WI38 (cell line): ENCODE data around the gene KCNK4.

Source experiments
- H3K4me3 ChIP-seq: 2 replicates; pipeline ENCODE4 v1.5.1; 2011; ENCODE audit warnings: low read depth, mild to moderate bottlenecking, control low read depth, low read length
- TF ChIP-seq, protein P1 (sequence below): IDR thresholded peaks from 2 replicates; pipeline ENCODE4 v1.5.1; 2012; ENCODE audit warnings: low read depth, mild to moderate bottlenecking, control low read depth, low read length

KCNK4 gene

DNA sequence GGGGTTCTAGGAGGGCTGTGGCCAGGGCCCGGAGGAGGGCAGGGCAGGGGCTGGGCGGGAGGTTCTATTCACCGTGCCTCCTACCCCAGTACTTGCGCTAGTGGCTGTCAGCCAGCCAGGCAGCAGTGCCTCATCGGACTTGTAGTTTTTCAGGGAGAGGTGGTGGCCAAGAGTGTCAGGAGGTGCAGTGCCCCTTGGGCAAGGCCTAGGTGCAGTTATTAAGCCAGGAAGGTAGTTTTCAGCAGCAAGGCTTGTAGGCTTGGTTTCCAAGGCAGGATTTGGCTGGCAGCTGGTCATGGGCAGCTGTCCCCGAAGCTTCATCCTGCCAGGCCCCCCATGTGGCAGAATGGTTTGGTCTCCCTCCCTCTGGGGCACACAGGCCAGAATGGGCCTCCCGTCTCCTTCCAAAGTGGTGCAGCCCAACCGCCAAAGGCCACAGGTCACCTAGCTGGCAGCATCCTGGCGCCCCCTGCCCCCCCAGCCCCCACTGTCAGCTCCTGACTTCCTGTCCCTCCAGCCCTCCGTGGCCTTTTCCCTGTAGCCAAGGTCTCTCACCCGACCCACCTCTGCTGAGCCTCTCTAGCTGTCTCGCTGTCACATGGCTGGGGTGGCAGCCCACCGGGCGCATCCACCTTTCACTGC lies 57.4 kb downstream of the KCNK4 start:
- TF ChIP-seq, protein P1, sequence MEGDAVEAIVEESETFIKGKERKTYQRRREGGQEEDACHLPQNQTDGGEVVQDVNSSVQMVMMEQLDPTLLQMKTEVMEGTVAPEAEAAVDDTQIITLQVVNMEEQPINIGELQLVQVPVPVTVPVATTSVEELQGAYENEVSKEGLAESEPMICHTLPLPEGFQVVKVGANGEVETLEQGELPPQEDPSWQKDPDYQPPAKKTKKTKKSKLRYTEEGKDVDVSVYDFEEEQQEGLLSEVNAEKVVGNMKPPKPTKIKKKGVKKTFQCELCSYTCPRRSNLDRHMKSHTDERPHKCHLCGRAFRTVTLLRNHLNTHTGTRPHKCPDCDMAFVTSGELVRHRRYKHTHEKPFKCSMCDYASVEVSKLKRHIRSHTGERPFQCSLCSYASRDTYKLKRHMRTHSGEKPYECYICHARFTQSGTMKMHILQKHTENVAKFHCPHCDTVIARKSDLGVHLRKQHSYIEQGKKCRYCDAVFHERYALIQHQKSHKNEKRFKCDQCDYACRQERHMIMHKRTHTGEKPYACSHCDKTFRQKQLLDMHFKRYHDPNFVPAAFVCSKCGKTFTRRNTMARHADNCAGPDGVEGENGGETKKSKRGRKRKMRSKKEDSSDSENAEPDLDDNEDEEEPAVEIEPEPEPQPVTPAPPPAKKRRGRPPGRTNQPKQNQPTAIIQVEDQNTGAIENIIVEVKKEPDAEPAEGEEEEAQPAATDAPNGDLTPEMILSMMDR, result no peak
- no peak overlapping the region for H3K4me3 ChIP-seq

DNA sequence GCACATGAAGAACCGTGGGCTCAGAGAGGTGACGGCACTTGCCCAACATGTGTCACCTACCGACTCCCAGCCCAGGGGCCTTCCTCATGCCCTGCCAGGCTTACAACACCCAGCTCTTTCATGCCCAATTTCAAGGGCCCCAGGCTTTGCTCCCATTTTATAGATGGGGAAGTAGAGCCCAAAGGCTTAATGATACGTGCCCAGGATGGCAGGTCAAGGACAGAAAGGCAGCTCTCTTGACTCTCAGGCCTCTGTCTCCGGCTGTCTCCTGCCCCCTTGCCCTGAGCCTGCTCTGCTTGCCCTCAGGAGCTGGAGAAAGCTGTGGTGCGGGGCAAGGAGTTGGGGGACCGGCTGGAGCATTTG lies 57.9 kb downstream of the KCNK4 start:
- TF ChIP-seq, protein P1, result no peak
- no peak overlapping the region for H3K4me3 ChIP-seq

DNA sequence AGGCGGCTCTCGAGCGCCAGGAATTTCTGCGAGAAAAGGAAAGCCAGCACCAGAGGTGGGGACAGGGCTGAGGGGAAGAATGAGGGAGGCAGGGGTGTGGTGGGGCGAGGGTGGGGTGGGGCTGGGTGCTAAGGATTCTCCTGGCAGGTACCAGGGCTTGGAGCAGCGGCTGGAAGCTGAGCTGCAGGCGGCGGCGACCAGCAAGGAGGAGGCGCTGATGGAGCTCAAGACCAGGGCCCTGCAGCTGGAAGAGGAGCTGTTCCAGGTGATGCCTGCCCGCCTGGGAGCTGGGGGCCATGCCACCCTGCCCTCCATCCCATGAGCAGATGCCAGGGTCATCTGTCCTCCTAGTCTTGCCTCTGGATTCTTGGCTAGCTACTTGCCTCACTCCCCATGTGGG lies 58.3 kb downstream of the KCNK4 start:
- TF ChIP-seq, protein P1, result no peak
- no peak overlapping the region for H3K4me3 ChIP-seq
